IMR-90 (cell line): ENCODE data around the gene SLC28A3. TPM values are rescaled to one million over a fixed set of nuclear protein-coding genes. Genes with fewer than 3 reads are reported as not detected.

ENCODE experiments used
- ATAC-seq: fragments of 200-7000 bp; cut with Tn5 transposase; 2 replicates; pipeline ENCODE4 v1.9.1; 2020; ENCODE audit warnings: low read depth, mild to moderate bottlenecking, moderate library complexity
- BruUV-seq: library from RNA; stranded (reverse); fragments of 400-500 nt; replicated peaks from 2 replicates; lab custom pipeline; 2021; lab: Mats Ljungman, UMichigan
- CTCF ChIA-PET: fragments of 300-600 bp; formaldehyde crosslinking; extraction: SDS; loops from one replicate; lab custom pipeline; 2021; ENCODE audit warnings: antibody characterized with exemption; lab: Yijun Ruan, JAX
- POLR2A ChIA-PET: fragments of 300-600 bp; sonication (Branson Sonifier 250); formaldehyde crosslinking; loops from one replicate; lab custom pipeline; 2022; ENCODE audit warnings: antibody characterized with exemption; ENCODE audit not compliant: unreplicated experiment; lab: Charles Lee
- DNase-seq: peaks from one replicate; pipeline ENCODE4 v3.0.0; 2013
- H2AFZ ChIP-seq: replicated peaks from 2 replicates; pipeline ENCODE3; 2013; ENCODE audit warnings: low read length, mild to moderate bottlenecking; ENCODE audit not compliant: poor library complexity
- H2AK5ac ChIP-seq: 2 replicates; pipeline ENCODE4 v1.6.1; 2013; ENCODE audit warnings: low read depth, low read length, inconsistent platforms
- H2AK9ac ChIP-seq: replicated peaks from 2 replicates; pipeline ENCODE3; 2013; ENCODE audit warnings: mild to moderate bottlenecking, low read depth, low read length, moderate library complexity; ENCODE audit not compliant: poor library complexity
- H2BK120ac ChIP-seq: 2 replicates; pipeline ENCODE4 v1.6.1; 2013; ENCODE audit warnings: low read depth, low read length, inconsistent platforms
- H2BK15ac ChIP-seq: 3 replicates; pipeline ENCODE4 v1.6.1; 2013; ENCODE audit warnings: low read depth, low read length, inconsistent platforms
- H2BK20ac ChIP-seq: 2 replicates; pipeline ENCODE4 v1.6.1; 2013; ENCODE audit warnings: low read depth, mild to moderate bottlenecking, inconsistent platforms, low read length, moderate library complexity
- H2BK5ac ChIP-seq: 2 replicates; pipeline ENCODE4 v1.6.1; 2013; ENCODE audit warnings: mild to moderate bottlenecking, low read depth, low read length, inconsistent platforms; ENCODE audit not compliant: poor library complexity, severe bottlenecking
- H3K14ac ChIP-seq: replicated peaks from 2 replicates; pipeline ENCODE4 v1.6.1; 2013; ENCODE audit warnings: low read depth, low read length, inconsistent platforms
- H3K18ac ChIP-seq: 2 replicates; pipeline ENCODE4 v1.6.1; 2013; ENCODE audit warnings: low read depth, low read length, control low read depth
- H3K23ac ChIP-seq: 2 replicates; pipeline ENCODE4 v1.6.1; 2013; ENCODE audit warnings: low read depth, low read length, inconsistent platforms
- H3K27ac ChIP-seq: 2 replicates; pipeline ENCODE4 v1.5.1; 2013; ENCODE audit warnings: mild to moderate bottlenecking, control low read depth, low read length; ENCODE audit not compliant: insufficient read depth
- H3K27me3 ChIP-seq: 2 replicates; pipeline ENCODE4 v1.6.1; 2013; ENCODE audit warnings: low read length; ENCODE audit not compliant: control insufficient read depth, insufficient read depth
- H3K36me3 ChIP-seq: 2 replicates; pipeline ENCODE4 v1.6.1; 2013; ENCODE audit warnings: low read length, mixed read lengths; ENCODE audit not compliant: control insufficient read depth, insufficient read depth
- H3K4ac ChIP-seq: 2 replicates; pipeline ENCODE4 v1.6.1; 2013; ENCODE audit warnings: low read depth, low read length, inconsistent platforms
- H3K4me1 ChIP-seq: 2 replicates; pipeline ENCODE4 v1.6.1; 2013; ENCODE audit warnings: low read length, mixed read lengths; ENCODE audit not compliant: control insufficient read depth, insufficient read depth
- H3K4me2 ChIP-seq: 2 replicates; pipeline ENCODE4 v1.6.1; 2013; ENCODE audit warnings: low read depth, mild to moderate bottlenecking, control low read depth, low read length, moderate library complexity
- H3K4me3 ChIP-seq: 2 replicates; pipeline ENCODE4 v1.5.1; 2013; ENCODE audit warnings: low read depth, mild to moderate bottlenecking, control low read depth, low read length, moderate library complexity; ENCODE audit not compliant: insufficient read depth
- H3K56ac ChIP-seq: 2 replicates; pipeline ENCODE4 v1.6.1; 2013; ENCODE audit warnings: low read length, inconsistent platforms; ENCODE audit not compliant: insufficient read depth; ENCODE audit errors: extremely low read depth
- H3K79me1 ChIP-seq, 2 experiments: 2 replicates each; pipeline ENCODE4 v1.6.1; 2013; ENCODE audit warnings: low read length in 2 of 2, inconsistent platforms in 1 of 2, low read depth in 1 of 2
- H3K9ac ChIP-seq: 2 replicates; pipeline ENCODE4 v1.6.1; 2013; ENCODE audit warnings: low read depth, low read length, control low read depth
- H3K9me1 ChIP-seq: 2 replicates; pipeline ENCODE4 v1.6.1; 2013; ENCODE audit warnings: low read length, inconsistent platforms; ENCODE audit not compliant: insufficient read depth
- H3K9me3 ChIP-seq: 2 replicates; pipeline ENCODE4 v1.6.1; 2013; ENCODE audit warnings: low read length; ENCODE audit not compliant: control insufficient read depth, insufficient read depth
- H4K20me1 ChIP-seq: 2 replicates; pipeline ENCODE4 v1.6.1; 2013; ENCODE audit warnings: low read length, inconsistent platforms; ENCODE audit not compliant: insufficient read depth
- H4K5ac ChIP-seq: 2 replicates; pipeline ENCODE4 v1.6.1; 2013; ENCODE audit warnings: mild to moderate bottlenecking, low read depth, low read length, control low read depth
- H4K8ac ChIP-seq, 2 experiments: 2 replicates each; pipeline ENCODE4 v1.6.1; 2013; ENCODE audit warnings: low read depth in 2 of 2, low read length in 2 of 2, control low read depth in 1 of 2, inconsistent platforms in 1 of 2
- H4K91ac ChIP-seq: 2 replicates; pipeline ENCODE4 v1.6.1; 2013; ENCODE audit warnings: low read depth, low read length, inconsistent platforms; ENCODE audit not compliant: insufficient read depth
- CEBPB ChIP-seq: IDR thresholded peaks from 2 replicates; pipeline ENCODE4 v1.6.1; 2012; ENCODE audit warnings: low read depth, low read length, improper control_type of control experiment
- MAZ ChIP-seq: IDR thresholded peaks from 2 replicates; pipeline ENCODE4 v1.6.1; 2012; ENCODE audit warnings: low read depth, mild to moderate bottlenecking, low read length, improper control_type of control experiment, moderate library complexity, borderline replicate concordance
- NFE2L2 ChIP-seq: fragments of 150-350 bp; IDR thresholded peaks from 2 replicates; pipeline ENCODE4 v1.6.1; 2016; ENCODE audit warnings: low read depth, mild to moderate bottlenecking, low read length
- POLR2A ChIP-seq: IDR thresholded peaks from 2 replicates; pipeline ENCODE4 v1.6.1; 2012; ENCODE audit warnings: mild to moderate bottlenecking, low read depth, low read length
- RCOR1 ChIP-seq: IDR thresholded peaks from 2 replicates; pipeline ENCODE4 v1.6.1; 2012; ENCODE audit warnings: mild to moderate bottlenecking, low read length, improper control_type of control experiment; ENCODE audit not compliant: insufficient replicate concordance
- RFX5 ChIP-seq: IDR thresholded peaks from 2 replicates; pipeline ENCODE4 v1.8.0; 2012; ENCODE audit warnings: low read depth, mild to moderate bottlenecking, low read length, moderate library complexity
- SMC3 ChIP-seq: fragments of 150-350 bp; IDR thresholded peaks from 2 replicates; pipeline ENCODE4 v1.6.1; 2016; ENCODE audit warnings: low read depth, mild to moderate bottlenecking, antibody characterized with exemption, low read length, moderate library complexity
- WGBS, 2 experiments: methylation state at CpG; one replicate each; pipeline versions ENCODE4 v1.1.5 to v1.1.7; 2013; ENCODE audit warnings: missing lambda C conversion rate in 2 of 2; ENCODE audit not compliant: insufficient read length in 1 of 2; ENCODE audit errors: extremely low coverage in 2 of 2; 5-methylcytosine and 5-hydroxymethylcytosine counted together
- dilution Hi-C: fragments of 300-500 bp; cut with HindIII; formaldehyde crosslinking; loops from one replicate; pipeline ENCODE4 v1.14.3; 2018; ENCODE audit warnings: low sequenced_read_pairs; ENCODE audit not compliant: unreplicated experiment
- in situ Hi-C: fragments of 300-500 bp; cut with MboI; formaldehyde crosslinking; loops from 3 replicates; pipeline ENCODE4 v1.14.3; 2019; ENCODE audit warnings: low sequenced_read_pairs, inconsistent platforms, mixed read lengths
- intact Hi-C: fragments of 100-400 bp; cut with micrococcal nuclease; formaldehyde crosslinking; loops from 2 replicates; pipeline ENCODE4 v1.10.0; 2022
- polyA plus RNA-seq, 3 experiments: library from polyadenylated mRNA; depleted of rRNA; stranded (reverse); fragments of >200 nt; gene quantifications; 2 replicates each; pipeline ENCODE4 v1.2.3, GENCODE V29; 2012; ENCODE audit warnings: low replicate concordance in 1 of 3
- total RNA-seq: library from RNA; depleted of rRNA; stranded (reverse); fragments of >200 nt; gene quantifications from 2 replicates; pipeline ENCODE4 v1.2.3, GENCODE V29; 2012
- TF ChIP-seq, protein P1 (sequence below): fragments of 150-350 bp; IDR thresholded peaks from 2 replicates; pipeline ENCODE4 v1.6.1; 2016; ENCODE audit warnings: low read depth, mild to moderate bottlenecking, low read length, moderate library complexity, borderline replicate concordance

The SLC28A3 gene
- total and polyA plus RNA-seq, 2 of the 4 experiments (the other 2 are of a cell fraction), result 1.1 to 2.2 TPM

DNA sequence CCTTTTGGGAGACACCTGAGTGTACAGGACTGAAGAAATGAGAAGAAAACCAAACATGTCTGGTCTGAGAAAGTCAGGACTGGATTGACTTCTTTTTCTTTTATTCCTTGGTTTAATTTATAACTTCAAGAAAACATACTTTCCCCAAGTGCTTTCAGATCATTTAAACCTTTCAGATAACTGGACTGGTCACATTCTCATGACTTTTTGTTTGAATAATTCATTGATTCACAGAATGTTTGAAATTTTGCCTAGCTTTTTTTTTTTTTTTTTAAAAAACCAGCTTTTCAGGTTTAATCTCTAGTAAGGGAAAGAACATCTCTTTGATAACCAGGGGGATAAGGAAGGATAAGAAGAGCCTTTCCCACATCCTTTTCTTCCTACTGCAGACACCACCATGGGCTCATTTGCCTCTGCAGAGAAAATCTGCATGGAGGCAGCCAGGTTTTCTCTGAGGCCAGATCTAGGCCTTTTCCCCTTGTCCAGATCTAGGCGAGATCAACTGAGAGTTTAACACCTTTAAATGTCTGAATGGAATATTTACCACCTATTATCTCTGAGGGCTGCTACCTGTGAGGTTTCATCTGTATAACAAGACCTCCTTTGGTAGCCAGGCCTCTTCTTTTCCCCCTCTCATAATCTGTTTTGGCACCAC is 45.0 kb upstream of the SLC28A3 start:
- no peak overlapping the region for H3K4me2 ChIP-seq
- CTCF ChIA-PET, result interaction anchor here (1.3 kb wide), 1 partner anchor 12 kb away, joined by 4 read pairs; no protein-coding TSS in a partner anchor
- BruUV-seq, result no TSS peak

More for the DNA sequence above, 45.0 kb upstream of the SLC28A3 start:
- Histone ChIP-seq H4K5ac (no peak overlapping the region), H3K4me1 (no peaks in the 10 kb centered on the region), H3K27me3 (no peaks in the 10 kb centered on the region), H3K36me3 (no peaks in the 10 kb centered on the region), H3K9me1 (no peaks in the 10 kb centered on the region), H3K56ac (no peak overlapping the region), H3K27ac (no peak overlapping the region), H2BK15ac (no peak overlapping the region), H2BK120ac (no peak overlapping the region), H3K23ac (no peak overlapping the region), H4K20me1 (no peaks in the 10 kb centered on the region), H4K8ac (no peak overlapping the region), H3K9ac (no peak overlapping the region), H2AK5ac (no peak overlapping the region), H3K18ac (no peak overlapping the region), H3K14ac (no peak overlapping the region), H2BK20ac (no peak overlapping the region), H3K4ac (no peak overlapping the region), H2AK9ac (no peak overlapping the region), H2BK5ac (no peak overlapping the region), H3K9me3 (no peaks in the 10 kb centered on the region), H3K4me3 (no peak overlapping the region), H4K91ac (no peak overlapping the region), H2AFZ (no peak overlapping the region), H3K79me1 (no peaks in the 10 kb centered on the region)
- dilution Hi-C loops, result no loop called here
- DNase-seq, result no peak
- no peak for ATAC-seq
- WGBS, 2 experiments, result no CpG with 5 or more reads among the region's 1 CpG
- in situ Hi-C loops, result no loop called here
- intact Hi-C loops, result no loop called here
- TF ChIP-seq NFE2L2, result no peak
- no peak for TF ChIP-seq SMC3
- TF ChIP-seq CEBPB, result no peak
- no peak for TF ChIP-seq RFX5
- TF ChIP-seq, protein P1, sequence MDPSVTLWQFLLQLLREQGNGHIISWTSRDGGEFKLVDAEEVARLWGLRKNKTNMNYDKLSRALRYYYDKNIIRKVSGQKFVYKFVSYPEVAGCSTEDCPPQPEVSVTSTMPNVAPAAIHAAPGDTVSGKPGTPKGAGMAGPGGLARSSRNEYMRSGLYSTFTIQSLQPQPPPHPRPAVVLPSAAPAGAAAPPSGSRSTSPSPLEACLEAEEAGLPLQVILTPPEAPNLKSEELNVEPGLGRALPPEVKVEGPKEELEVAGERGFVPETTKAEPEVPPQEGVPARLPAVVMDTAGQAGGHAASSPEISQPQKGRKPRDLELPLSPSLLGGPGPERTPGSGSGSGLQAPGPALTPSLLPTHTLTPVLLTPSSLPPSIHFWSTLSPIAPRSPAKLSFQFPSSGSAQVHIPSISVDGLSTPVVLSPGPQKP, result no peak
- no peak for TF ChIP-seq RCOR1
- no peak for TF ChIP-seq POLR2A
- no peak for TF ChIP-seq MAZ
- POLR2A ChIA-PET, result no interaction called here
